Fibroblast of lung (primary cell): ENCODE measurements around the gene RPL41. TPM values are rescaled to one million over a fixed set of nuclear protein-coding genes. Genes with fewer than 3 reads are reported as not detected.

ENCODE experiments used
- DNase-seq, 2 donors: peaks; one replicate each; pipeline versions ENCODE4 v3.0.0 to v3.0.0-alpha.2; 2010; ENCODE audit warnings: low read depth in 2 of 2
- H2AFZ ChIP-seq: 2 replicates; pipeline ENCODE4 v1.5.1; 2012; ENCODE audit warnings: low read length, control low read depth, inconsistent platforms
- H3K27ac ChIP-seq: 2 replicates; pipeline ENCODE4 v1.5.1; 2011; ENCODE audit warnings: low read length, control low read depth; ENCODE audit not compliant: insufficient read depth
- H3K27me3 ChIP-seq: 2 replicates; pipeline ENCODE4 v1.5.1; 2011; ENCODE audit warnings: mild to moderate bottlenecking, low read length; ENCODE audit not compliant: control insufficient read depth, insufficient read depth
- H3K36me3 ChIP-seq: 2 replicates; pipeline ENCODE4 v1.5.1; 2011; ENCODE audit warnings: low read length; ENCODE audit not compliant: control insufficient read depth, insufficient read depth
- H3K4me1 ChIP-seq: 2 replicates; pipeline ENCODE4 v1.5.1; 2011; ENCODE audit warnings: low read length; ENCODE audit not compliant: control insufficient read depth, insufficient read depth; ENCODE audit errors: extremely low read depth
- H3K4me2 ChIP-seq: 2 replicates; pipeline ENCODE4 v1.5.1; 2011; ENCODE audit warnings: low read length, control low read depth; ENCODE audit not compliant: insufficient read depth; ENCODE audit errors: extremely low read depth
- H3K4me3 ChIP-seq, 4 experiments: fragments of 200-600 bp in 1 of 4; sonication (generic) in 1 of 4; replicated peaks in 1 of 4; 2 replicates each; pipeline ENCODE4 v1.5.1; 2011 to 2016; ENCODE audit warnings: low read length in 4 of 4, low read depth in 3 of 4, mild to moderate bottlenecking in 3 of 4, control low read depth in 2 of 4, inconsistent platforms in 1 of 4, mixed read lengths in 1 of 4; ENCODE audit not compliant: insufficient read depth in 1 of 4; ENCODE audit errors: control extremely low read depth in 1 of 4
- H3K79me2 ChIP-seq: 2 replicates; pipeline ENCODE4 v1.5.1; 2012; ENCODE audit warnings: mild to moderate bottlenecking, low read length, inconsistent platforms; ENCODE audit not compliant: control insufficient read depth, insufficient read depth
- H3K9ac ChIP-seq: 2 replicates; pipeline ENCODE4 v1.5.1; 2011; ENCODE audit warnings: mild to moderate bottlenecking, low read length, control low read depth; ENCODE audit not compliant: insufficient read depth
- H3K9me3 ChIP-seq: 2 replicates; pipeline ENCODE4 v1.5.1; 2012; ENCODE audit warnings: low read depth, low read length; ENCODE audit not compliant: control insufficient read depth, insufficient read depth
- H4K20me1 ChIP-seq: 2 replicates; pipeline ENCODE4 v1.5.1; 2011; ENCODE audit warnings: low read length; ENCODE audit not compliant: control insufficient read depth, insufficient read depth; ENCODE audit errors: extremely low read depth
- CTCF ChIP-seq, 2 donors: IDR thresholded peaks in 1 of 2; conservative IDR thresholded peaks in 1 of 2; 1 replicate in 1 of 2; 2 replicates in 1 of 2; pipeline ENCODE4 v1.5.1; 2011 to 2012; ENCODE audit warnings: low read length in 2 of 2, control low read depth in 1 of 2, inconsistent platforms in 1 of 2, low read depth in 1 of 2, mild to moderate bottlenecking in 1 of 2
- EZH2 ChIP-seq: IDR thresholded peaks from 2 replicates; pipeline ENCODE4 v1.5.1; 2012; ENCODE audit warnings: low read length, control low read depth, mild to moderate bottlenecking; ENCODE audit errors: missing control alignments
- polyA plus RNA-seq, 2 donors: library from polyadenylated mRNA; depleted of rRNA in 1 of 2; stranded (reverse) in 1 of 2; unstranded in 1 of 2; fragments of >200 nt; gene quantifications; 2 replicates each; pipeline ENCODE4 v1.2.1, GENCODE V29; 2011 to 2012; ENCODE audit warnings: missing spikeins in 1 of 2
- total RNA-seq: library from RNA; depleted of rRNA; stranded (reverse); fragments of >200 nt; gene quantifications from 2 replicates; pipeline ENCODE4 v1.2.1, GENCODE V29; 2014

Gene RPL41
- total and polyA plus RNA-seq, 2 donors (not counting 1 experiment from before 2014, with no cell fraction given): 2,664 to 6,961 TPM

- no peak for TF ChIP-seq EZH2
- TF ChIP-seq CTCF (conservative IDR thresholded peaks at IDR 0.05 in 1 of 2, IDR thresholded peaks at IDR 0.05 in 1 of 2; ENCODE audit: low read depth in 1 of 2, low read length in 2 of 2): no peak
- no peak overlapping the region for H2AFZ ChIP-seq
- H3K9me3 ChIP-seq: no peaks in the 10 kb centered on the region
- H3K36me3 ChIP-seq: no peaks in the 10 kb centered on the region
- H3K4me3 ChIP-seq: no peak overlapping the region
- no peaks in the 10 kb centered on the region for H3K4me1 ChIP-seq
- H3K79me2 ChIP-seq: no peaks in the 10 kb centered on the region
- H4K20me1 ChIP-seq: no peaks in the 10 kb centered on the region
- no peak overlapping the region for H3K4me2 ChIP-seq
- DNase-seq: no peak
- H3K27ac ChIP-seq: no peak overlapping the region
- H3K27me3 ChIP-seq: peaks cover 27% of the 10 kb centered on the region
- H3K9ac ChIP-seq: no peak overlapping the region
Measured at GRCh38 chr12:56098592-56098991, 17.8 kb upstream of the RPL41 start.

- DNase-seq: no peak
- no peaks in the 10 kb centered on the region for H3K9me3 ChIP-seq
Measured at GRCh38 chr12:56099787-56100186, 16.6 kb upstream of the RPL41 start.

GRCh38 chr12:56101045-56101444 is 15.4 kb upstream of the RPL41 start:
- Histone ChIP-seq H3K27ac (no peak overlapping the region), H3K79me2 (peaks cover 17% of the 10 kb centered on the region), H2AFZ (no peak overlapping the region), H3K27me3 (peaks cover 18% of the 10 kb centered on the region), H3K36me3 (no peaks in the 10 kb centered on the region), H3K9ac (no peak overlapping the region), H4K20me1 (no peaks in the 10 kb centered on the region), H3K4me1 (peaks cover 4% of the 10 kb centered on the region), H3K4me3 (no peak overlapping the region), H3K9me3 (no peaks in the 10 kb centered on the region), H3K4me2 (no peak overlapping the region)
- DNase-seq: no peak
- TF ChIP-seq EZH2: no peak
- no peak for TF ChIP-seq CTCF (conservative IDR thresholded peaks at IDR 0.05 in 1 of 2, IDR thresholded peaks at IDR 0.05 in 1 of 2; ENCODE audit: low read depth in 1 of 2, low read length in 2 of 2)

More at GRCh38 chr12:56099787-56100186, 16.6 kb upstream of the RPL41 start:
- H3K4me3 ChIP-seq: no peak overlapping the region
- H3K27me3 ChIP-seq: peaks cover 22% of the 10 kb centered on the region
- TF ChIP-seq CTCF (conservative IDR thresholded peaks at IDR 0.05 in 1 of 2, IDR thresholded peaks at IDR 0.05 in 1 of 2; ENCODE audit: low read depth in 1 of 2, low read length in 2 of 2) (no peak), EZH2 (no peak)
- H2AFZ ChIP-seq: no peak overlapping the region
- H3K4me2 ChIP-seq: no peak overlapping the region
- H3K79me2 ChIP-seq: peaks cover 4% of the 10 kb centered on the region
- no peak overlapping the region for H3K9ac ChIP-seq
- H4K20me1 ChIP-seq: no peaks in the 10 kb centered on the region
- no peak overlapping the region for H3K27ac ChIP-seq
- H3K4me1 ChIP-seq: no peaks in the 10 kb centered on the region
- no peaks in the 10 kb centered on the region for H3K36me3 ChIP-seq
